Cardiac fibroblast (primary cell): ENCODE results near the gene EXOC3.

Experiments used
- DNase-seq, 2 donors: peaks; one replicate each; pipeline versions ENCODE4 v3.0.0 to v3.0.0-alpha.2; 2010; ENCODE audit warnings: low read depth in 2 of 2
- H3K4me3 ChIP-seq, 2 donors: replicated peaks in 1 of 2; 1 replicate in 1 of 2; 2 replicates in 1 of 2; pipeline ENCODE4 v1.5.1; 2011; ENCODE audit warnings: low read depth in 2 of 2, low read length in 2 of 2, mild to moderate bottlenecking in 2 of 2, moderate library complexity in 1 of 2
- TF ChIP-seq, protein P1 (sequence below): IDR thresholded peaks from one replicate; pipeline ENCODE4 v1.5.1; 2011; ENCODE audit warnings: low read depth, mild to moderate bottlenecking, low read length, inconsistent platforms

EXOC3 gene

DNA sequence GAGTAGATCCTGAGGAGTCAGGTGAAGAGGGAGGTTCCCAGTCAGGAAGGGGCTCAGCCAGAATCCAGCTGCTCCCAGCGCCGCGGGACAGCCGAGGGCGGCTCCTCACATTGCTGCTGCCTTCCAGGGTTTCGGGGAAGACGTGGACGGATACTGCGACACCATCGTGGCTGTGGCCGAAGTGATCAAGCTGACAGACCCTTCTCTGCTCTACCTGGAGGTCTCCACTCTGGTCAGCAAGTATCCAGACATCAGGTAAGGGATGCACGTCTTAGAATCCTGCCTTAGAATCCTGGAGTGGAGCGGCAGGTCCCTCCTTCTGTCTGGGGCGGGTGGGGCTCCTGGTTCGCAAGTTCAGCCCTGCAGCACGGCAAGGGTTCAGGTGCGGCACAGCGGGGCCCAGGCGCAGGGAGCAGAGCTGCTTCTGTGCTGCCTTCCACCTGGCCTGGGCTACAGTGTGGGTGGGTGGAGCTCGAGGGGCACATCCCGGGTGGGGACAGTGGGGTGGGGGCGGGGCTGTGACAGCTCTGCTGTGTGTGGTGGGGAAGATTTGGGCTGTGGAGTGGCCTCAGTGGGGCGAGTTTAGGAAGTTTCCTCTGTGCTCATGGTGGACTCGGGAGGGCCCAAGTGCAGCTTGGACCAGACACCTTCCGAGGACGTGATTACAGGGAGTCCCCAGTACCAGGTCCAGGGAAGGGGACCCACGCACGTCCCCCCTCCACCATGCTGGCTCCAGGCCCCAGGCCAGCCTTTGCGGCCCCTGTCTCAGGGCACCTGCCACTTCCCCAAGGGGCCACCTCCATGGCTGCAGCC, 22.8 kb downstream of the EXOC3 start:
- DNase-seq, result no peak
- TF ChIP-seq, protein P1, sequence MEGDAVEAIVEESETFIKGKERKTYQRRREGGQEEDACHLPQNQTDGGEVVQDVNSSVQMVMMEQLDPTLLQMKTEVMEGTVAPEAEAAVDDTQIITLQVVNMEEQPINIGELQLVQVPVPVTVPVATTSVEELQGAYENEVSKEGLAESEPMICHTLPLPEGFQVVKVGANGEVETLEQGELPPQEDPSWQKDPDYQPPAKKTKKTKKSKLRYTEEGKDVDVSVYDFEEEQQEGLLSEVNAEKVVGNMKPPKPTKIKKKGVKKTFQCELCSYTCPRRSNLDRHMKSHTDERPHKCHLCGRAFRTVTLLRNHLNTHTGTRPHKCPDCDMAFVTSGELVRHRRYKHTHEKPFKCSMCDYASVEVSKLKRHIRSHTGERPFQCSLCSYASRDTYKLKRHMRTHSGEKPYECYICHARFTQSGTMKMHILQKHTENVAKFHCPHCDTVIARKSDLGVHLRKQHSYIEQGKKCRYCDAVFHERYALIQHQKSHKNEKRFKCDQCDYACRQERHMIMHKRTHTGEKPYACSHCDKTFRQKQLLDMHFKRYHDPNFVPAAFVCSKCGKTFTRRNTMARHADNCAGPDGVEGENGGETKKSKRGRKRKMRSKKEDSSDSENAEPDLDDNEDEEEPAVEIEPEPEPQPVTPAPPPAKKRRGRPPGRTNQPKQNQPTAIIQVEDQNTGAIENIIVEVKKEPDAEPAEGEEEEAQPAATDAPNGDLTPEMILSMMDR, result no peak
- H3K4me3 ChIP-seq, result no peak overlapping the region

DNA sequence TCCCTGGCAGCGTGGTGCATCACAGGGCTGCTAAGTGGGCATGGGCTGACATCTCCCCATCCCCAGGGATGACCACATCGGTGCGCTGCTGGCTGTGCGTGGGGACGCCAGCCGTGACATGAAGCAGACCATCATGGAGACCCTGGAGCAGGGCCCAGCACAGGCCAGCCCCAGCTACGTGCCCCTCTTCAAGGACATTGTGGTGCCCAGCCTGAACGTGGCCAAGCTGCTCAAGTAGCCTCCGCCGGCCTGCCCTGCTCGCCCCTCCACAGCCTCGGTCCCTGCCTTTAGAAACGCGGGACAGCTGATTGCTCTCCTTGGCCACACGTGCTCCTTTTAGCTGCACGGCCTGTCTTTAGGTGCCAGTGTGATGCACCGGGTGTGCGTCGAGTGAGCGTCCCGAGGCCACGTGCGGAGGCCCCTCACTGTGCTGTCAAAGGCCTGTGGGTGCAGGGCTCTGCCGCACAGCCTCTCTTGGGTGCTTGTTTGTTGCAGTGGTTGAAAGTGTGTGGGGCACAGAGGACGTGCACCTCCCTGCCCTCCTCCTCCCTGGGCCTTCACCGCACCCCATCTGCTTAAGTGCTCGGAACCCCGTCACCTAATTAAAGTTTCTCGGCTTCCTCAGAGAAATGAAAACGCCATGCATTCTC, 23.8 kb downstream of the EXOC3 start:
- H3K4me3 ChIP-seq, result no peak overlapping the region
- TF ChIP-seq, protein P1, result no peak

DNA sequence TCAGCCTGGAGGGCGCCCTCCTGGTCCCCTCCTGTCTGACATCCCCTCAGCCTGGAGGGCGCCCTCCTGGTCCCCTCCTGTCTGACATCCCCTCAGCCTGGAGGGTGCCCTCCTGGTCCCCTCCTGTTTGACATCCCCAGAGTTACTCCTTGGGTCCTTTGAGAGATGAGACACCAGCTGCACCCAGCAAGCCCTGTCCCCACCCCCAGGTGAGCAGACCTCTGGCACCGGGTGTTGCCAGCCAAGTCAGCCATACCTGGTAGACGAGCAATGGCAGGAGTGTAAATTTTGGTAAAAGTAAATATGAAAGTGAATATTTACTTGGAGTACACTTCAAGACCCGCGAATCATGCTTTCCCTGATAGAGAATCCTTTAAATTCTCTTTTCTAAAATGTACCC, 25.4 kb downstream of the EXOC3 start:
- no peak for DNase-seq
- TF ChIP-seq, protein P1, result no peak
- no peak overlapping the region for H3K4me3 ChIP-seq

More for the DNA sequence above, 23.8 kb downstream of the EXOC3 start:
- DNase-seq, result no peak

DNA sequence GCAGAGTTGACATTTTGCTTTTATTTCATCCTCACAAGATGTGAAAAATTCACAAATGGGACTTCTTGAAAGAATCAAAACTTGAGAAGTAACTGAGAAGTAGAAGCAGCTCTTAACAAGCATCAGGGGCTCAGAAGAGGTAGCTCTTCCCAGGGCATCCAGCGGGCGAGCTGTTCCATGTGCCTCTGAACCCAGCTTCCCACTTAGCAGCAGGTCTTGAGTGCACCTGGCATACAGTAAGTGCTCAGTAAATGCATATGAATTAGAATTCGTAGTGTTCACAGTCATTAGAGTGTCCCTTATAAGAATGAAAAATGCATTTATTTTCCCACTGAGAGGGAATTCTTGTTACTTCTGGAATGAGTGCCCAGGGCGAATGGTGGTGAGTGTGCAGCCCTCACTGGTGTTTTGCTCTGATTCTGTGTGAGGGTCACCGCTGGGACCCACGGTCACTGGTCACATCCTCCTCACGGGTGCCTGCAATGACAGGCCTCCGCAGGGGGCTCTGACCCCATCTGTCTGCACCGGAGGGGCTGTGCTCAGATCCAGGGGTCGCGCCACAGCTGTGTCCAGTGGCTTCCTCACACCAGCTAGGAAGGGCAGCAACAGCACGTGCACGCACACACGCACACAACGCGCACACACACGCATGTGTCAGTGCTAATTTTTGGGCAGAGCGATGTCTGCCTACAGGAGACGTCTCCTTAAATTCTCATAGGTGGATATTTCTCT, 26.9 kb downstream of the EXOC3 start:
- no peak overlapping the region for H3K4me3 ChIP-seq

DNA sequence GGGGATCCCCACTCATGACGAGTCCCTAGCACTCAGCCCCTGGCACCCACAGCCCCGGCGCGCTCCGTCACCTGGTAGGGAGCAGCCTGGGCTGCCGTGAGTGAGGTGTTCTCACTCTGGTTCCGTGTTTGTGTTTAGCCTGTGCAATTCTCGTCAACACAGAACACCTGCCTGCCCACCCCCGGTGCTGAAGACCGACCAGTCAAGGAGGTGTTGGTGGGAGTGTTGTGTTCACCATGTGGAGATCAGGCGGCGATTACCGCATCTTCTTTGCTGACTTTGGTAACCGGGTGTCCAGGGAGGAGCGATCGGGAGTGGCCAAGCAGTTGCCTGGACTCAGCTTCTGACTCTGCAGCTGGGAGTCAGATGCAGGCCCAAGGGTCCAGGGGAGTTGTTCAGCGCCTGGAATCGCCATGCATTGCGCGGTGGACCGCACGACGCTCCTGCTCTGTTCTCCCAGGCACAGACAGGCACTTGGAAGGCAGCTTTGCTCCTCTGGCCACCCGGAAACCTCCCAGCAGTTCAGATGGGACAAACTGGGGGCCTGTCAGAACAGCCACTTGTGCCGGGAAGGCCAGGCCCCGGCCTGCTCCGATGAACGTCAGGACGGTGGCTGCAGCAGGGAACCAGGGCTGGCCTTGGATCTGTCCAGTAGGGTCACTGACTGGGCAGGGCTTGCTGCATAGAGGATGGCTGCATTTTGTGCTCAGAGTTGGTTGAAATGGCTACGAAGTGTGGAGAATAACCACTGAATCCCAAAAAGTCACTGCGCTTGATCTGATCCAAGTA, 28.2 kb downstream of the EXOC3 start:
- no peak for DNase-seq
- TF ChIP-seq, protein P1, result no peak
- no peak overlapping the region for H3K4me3 ChIP-seq

More for the DNA sequence above, 26.9 kb downstream of the EXOC3 start:
- DNase-seq, result no peak
- TF ChIP-seq, protein P1, result no peak

DNA sequence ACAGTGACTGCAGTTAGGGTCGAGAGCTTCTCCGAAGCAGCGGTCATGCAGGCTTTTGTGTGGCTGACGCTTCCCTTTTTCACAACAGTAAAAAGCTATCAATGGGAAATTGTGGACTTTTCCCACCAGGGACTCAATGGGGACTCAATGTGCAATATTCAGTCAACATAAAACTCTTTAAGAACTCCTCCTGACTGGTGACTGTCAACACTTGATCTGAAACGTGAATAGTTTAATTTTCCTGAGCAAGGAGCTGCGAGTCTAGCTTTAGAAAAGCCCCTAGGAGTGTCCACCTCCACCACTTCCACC, 28.7 kb downstream of the EXOC3 start:
- DNase-seq, result no peak
- TF ChIP-seq, protein P1, result no peak
- H3K4me3 ChIP-seq, result peak overlapping the region; percentile 67 to 70
